Frontal cortex (tissue), 1 donor: Measurements from ENCODE around the gene CISH. TPM values are rescaled to one million over a fixed set of nuclear protein-coding genes. Genes with fewer than 3 reads are reported as not detected.

ENCODE experiments used
- total RNA-seq: library from RNA; depleted of rRNA; stranded (reverse); fragments of >200 nt; gene quantifications from one replicate; pipeline ENCODE4 v1.2.3, GENCODE V29; 2014

The CISH gene
- total RNA-seq, 1 donor from 2014 or later = 0.41 TPM

Other genes with a start within 250 kb of the CISH start
- gene CACNA2D2, start 108.1 kb downstream of the CISH start, total RNA-seq = 2.4 TPM
- gene C3orf18, start 44.0 kb downstream of the CISH start, total RNA-seq = 12.6 TPM
- gene HEMK1, start 42.3 kb downstream of the CISH start, total RNA-seq = 4.5 TPM
- gene MAPKAPK3, start 5.4 kb upstream of the CISH start, total RNA-seq = 2.9 TPM
- gene DOCK3, start 63.2 kb upstream of the CISH start, total RNA-seq = 39.9 TPM